Testis (tissue), 2 donors: ENCODE data around the gene ADCY10.

ENCODE experiments used
- POLR2A ChIP-seq: fragments of 450-650 bp; IDR thresholded peaks from one replicate; pipeline ENCODE4 v1.6.1; 2017; ENCODE audit warnings: antibody characterized with exemption, mild to moderate bottlenecking, moderate library complexity
- TF ChIP-seq, protein P1 (sequence below), 3 experiments: fragments of 450-650 bp in 2 of 3; fragments of 200-600 bp in 1 of 3; sonication (generic) in 1 of 3; IDR thresholded peaks; one replicate each; pipeline ENCODE4 v1.5.1; 2016 to 2019; ENCODE audit warnings: antibody characterized with exemption in 3 of 3, mild to moderate bottlenecking in 2 of 3, moderate library complexity in 1 of 3

DNA sequence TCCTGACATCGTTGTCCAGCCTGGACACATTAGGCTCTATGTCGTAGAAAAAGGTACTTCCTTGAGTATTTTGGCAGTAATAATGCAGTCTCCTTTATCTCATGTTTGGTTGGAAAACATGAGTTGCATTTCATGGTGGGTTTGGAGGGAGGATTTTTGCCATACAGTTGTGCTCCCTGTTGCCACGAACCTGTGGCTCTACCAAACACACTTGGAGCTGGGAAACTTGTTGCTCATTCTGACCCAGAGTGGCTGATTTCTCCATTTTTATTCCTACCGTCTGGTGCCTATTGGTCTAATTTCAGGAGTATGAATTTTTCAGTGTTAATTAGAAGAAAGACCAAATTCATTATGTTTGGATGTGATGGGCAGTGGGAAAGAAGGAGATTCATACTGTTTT, 141.5 kb downstream of the ADCY10 start:
- TF ChIP-seq, protein P1, sequence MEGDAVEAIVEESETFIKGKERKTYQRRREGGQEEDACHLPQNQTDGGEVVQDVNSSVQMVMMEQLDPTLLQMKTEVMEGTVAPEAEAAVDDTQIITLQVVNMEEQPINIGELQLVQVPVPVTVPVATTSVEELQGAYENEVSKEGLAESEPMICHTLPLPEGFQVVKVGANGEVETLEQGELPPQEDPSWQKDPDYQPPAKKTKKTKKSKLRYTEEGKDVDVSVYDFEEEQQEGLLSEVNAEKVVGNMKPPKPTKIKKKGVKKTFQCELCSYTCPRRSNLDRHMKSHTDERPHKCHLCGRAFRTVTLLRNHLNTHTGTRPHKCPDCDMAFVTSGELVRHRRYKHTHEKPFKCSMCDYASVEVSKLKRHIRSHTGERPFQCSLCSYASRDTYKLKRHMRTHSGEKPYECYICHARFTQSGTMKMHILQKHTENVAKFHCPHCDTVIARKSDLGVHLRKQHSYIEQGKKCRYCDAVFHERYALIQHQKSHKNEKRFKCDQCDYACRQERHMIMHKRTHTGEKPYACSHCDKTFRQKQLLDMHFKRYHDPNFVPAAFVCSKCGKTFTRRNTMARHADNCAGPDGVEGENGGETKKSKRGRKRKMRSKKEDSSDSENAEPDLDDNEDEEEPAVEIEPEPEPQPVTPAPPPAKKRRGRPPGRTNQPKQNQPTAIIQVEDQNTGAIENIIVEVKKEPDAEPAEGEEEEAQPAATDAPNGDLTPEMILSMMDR (IDR thresholded peaks at IDR 0.05), result no peak
- TF ChIP-seq POLR2A, result no peak
